Raji (cell line): ENCODE measurements around the gene TAX1BP1.

Experiments used
- POLR2A ChIP-seq: IDR thresholded peaks from 2 replicates; pipeline ENCODE4 v1.6.1; 2011; ENCODE audit warnings: low read depth, low read length, control low read depth; ENCODE audit not compliant: insufficient read depth

TAX1BP1 gene

GRCh38 chr7:27795977-27796376 lies 56.0 kb downstream of the TAX1BP1 start:
- TF ChIP-seq POLR2A = no peak

DNA sequence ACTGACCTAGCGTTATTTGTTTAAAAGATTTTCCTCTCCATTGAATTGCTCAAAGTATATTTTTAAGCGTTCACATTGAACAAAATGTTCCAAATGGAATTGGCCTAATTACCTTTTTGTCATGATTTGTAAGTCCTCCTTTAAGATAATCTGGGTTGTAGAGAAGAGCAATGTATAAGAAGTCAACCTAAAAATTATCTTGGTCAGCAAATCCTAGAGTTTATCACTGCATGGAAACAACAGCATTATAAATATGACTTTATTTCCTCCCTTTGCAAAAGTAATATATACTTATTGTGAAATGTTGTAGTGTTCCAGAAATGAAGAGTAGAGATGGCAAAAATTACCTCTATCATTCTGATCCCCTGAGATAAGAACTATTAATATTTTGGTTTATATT lies 59.2 kb downstream of the TAX1BP1 start:
- no peak for TF ChIP-seq POLR2A

DNA sequence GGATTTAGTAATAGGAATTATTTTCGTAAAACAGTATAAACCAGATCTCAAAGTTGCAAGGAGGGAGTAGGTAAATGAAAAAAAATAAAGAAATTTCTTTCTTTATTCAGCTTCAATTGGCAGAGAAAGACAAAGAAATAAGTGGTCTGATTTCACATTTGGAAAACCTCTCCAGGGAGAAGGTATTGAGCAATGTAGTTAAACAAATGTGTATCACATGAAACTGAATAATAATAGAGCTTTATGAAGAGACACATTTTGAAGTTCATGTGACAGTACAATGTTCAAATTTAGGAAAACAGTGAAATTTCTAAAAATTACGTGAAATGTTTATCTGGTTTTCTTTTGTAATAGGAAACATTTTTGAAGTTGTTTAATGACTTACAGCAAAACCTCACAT lies 63.0 kb downstream of the TAX1BP1 start:
- TF ChIP-seq POLR2A = no peak

GRCh38 chr7:27804139-27804538 lies 64.2 kb downstream of the TAX1BP1 start:
- no peak for TF ChIP-seq POLR2A

DNA sequence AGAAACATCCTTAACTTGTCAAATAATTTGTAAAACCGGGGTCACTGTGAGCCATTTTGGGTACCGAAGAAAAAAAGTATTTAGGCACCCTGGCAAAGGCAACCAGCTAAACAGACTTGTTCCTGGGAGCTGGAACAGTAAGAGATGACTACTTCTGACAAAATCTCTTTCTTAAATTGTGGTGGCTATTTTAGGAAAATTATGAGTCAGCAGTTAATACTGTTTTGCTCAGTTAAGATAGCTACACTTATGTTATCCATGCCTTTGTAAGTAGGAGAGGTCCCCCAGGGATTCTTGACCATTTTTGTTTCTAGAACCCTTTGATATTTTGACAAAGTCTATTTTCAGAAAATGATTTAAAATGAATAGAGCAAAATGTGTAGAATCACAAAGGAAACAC lies 68.7 kb downstream of the TAX1BP1 start:
- no peak for TF ChIP-seq POLR2A

GRCh38 chr7:27810186-27810585 lies 70.2 kb downstream of the TAX1BP1 start:
- no peak for TF ChIP-seq POLR2A

DNA sequence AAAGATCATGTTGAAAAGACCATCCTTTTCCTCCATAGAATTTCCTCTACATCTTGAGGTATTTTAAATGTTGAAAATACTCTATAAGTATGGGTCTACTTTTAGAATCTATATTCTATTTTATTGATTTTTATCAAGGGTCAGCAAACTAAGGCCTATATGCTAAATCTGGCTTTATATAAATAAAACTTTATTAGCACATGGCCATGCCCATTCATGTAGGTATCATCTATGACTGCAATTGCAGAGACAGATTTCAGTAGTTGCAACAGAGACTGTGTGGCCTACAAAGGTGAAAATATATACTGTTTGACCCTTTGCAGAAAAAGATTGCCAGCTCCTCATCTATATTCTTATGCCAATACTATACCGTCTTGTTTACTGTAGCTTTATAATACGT lies 72.7 kb downstream of the TAX1BP1 start:
- TF ChIP-seq POLR2A = no peak

DNA sequence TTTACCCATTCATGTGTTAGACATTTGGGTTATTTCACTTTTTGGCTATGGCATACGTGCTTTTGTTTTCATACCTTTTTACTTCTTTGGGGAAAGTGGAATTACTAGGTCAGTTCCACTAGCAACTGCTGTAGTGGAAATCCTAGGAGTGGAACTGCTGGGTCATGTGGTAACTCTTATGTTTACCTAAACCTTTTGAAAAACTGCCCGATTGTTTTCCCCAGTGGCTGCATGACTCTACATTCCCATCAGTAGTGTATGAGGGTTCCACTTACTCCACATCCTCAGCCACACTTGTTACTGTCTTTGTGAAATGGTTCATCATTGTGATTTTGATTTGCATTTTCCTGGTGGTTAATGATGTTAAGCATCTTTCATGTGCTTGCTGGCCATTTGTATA lies 82.3 kb downstream of the TAX1BP1 start:
- no peak for TF ChIP-seq POLR2A

GRCh38 chr7:27825891-27826290 lies 85.9 kb downstream of the TAX1BP1 start:
- TF ChIP-seq POLR2A = no peak

DNA sequence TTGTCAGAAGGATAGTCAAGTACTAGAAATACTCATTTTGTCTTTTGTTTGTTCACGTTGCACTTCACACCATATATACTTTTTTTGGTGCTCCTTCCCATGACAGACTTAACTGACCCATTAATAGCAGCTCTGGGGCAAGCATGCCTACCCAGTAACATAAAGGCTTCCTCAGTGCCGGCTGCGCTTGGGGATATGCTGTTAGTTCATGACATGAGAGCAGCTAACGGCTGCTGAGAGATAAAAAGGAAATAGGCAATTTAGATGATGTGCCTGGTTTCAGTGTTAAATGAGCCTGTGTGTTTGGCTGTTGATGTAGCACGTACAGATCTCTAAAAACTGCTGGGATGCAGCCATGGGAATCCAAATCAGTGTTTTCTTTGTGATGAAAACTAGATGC lies 86.4 kb downstream of the TAX1BP1 start:
- TF ChIP-seq POLR2A = no peak

GRCh38 chr7:27834179-27834921 lies 94.4 kb downstream of the TAX1BP1 start:
- TF ChIP-seq POLR2A = no peak

DNA sequence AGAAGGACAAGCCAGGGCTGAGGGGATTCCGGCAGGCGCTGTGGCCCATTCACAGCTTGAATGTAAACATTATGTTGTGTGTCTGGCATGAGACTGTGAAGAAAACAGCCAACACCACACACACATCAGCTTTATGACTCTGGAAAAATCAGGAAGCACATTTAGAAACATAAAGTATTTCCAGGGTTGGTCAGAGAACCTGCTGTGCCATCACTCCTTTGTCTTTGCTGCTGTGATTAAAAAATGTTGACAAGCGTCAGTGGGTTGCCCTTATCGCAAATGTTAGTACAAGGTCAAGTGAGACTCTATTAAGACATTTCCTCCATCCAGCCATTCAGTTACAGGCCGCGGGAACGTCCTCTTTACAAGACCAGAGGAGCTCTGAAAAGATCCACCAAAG lies 95.4 kb downstream of the TAX1BP1 start:
- no peak for TF ChIP-seq POLR2A

DNA sequence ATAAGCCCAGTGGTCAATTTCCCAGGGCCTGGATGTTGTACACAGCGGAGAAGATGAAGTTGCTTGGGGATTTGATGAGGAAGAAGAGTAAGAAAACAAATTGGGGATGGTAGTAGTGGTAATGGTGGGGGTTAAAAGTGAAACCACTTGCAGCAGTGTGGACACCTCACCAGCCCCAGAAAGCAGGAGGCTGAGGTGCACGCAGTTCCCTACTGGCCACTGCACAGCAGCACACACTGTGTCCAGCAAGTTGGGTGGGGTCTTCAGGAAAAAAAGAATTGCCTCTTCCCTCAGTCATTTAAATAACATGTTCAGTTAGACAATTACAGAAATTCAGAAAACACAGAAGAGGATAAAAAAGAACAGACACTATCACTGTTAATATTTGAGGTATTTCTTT lies 96.6 kb downstream of the TAX1BP1 start:
- no peak for TF ChIP-seq POLR2A

- TF ChIP-seq POLR2A = no peak
Observed at GRCh38 chr7:27839099-27839498, 99.1 kb downstream of the TAX1BP1 start.

GRCh38 chr7:27840313-27840712 lies 100.4 kb downstream of the TAX1BP1 start:
- TF ChIP-seq POLR2A = no peak

- no peak for TF ChIP-seq POLR2A
Observed at GRCh38 chr7:27840760-27841364, 100.9 kb downstream of the TAX1BP1 start.

- TF ChIP-seq POLR2A = no peak
Observed at GRCh38 chr7:27842094-27842692, 102.2 kb downstream of the TAX1BP1 start.

DNA sequence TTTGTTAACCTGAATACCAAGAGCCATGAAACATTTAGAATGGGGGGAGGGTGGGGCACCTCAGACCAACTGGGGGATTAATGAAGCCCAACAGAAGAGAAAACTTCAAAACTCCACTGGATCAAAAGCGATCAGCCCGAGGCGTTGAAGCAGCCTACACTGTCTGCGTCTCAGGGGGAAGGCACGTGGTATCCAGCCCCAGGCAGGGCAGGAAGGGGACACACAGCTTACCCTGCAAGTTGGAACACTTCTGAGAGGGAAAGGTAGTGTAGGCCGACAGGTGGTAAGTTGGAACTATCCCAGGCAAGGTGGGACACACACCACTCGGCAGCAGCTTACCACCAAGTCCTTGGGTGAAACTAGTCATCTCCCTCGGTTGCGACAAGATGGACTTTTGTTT lies 102.9 kb downstream of the TAX1BP1 start:
- no peak for TF ChIP-seq POLR2A
